ENCODE measurements around the gene BHLHE23.

Gene BHLHE23

DNA sequence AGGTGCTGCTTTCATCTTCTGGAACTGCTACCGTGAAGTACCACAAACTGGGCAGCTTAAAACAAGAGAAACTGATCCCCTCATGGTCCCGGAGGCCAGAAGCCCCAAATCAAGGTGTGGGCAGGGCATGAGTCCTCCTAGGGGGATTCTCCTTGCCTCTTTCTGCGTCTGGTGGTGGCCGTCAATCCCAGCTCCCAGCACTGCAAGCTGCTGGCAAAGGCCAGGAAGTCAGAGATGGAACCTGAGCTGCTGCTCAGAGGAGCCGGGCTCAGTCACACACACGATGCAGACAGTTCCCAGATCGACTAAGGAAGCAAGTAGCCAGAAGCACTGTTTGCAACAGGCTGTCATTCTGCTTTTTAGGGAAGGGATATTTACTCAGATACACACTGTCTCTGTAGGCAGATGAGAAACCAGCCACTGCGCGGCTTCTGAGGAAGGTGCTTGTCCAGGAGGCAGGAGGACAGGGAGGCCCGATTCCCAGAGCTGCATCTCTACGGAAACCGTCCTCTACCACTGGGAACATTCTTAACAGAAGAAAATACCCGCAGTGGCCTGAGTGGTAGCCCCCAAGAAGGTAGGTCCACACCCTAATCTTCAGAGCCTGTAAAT is 15.5 kb downstream of the BHLHE23 start:
- DNase-seq (no peak), ATAC-seq (no peak)

DNA sequence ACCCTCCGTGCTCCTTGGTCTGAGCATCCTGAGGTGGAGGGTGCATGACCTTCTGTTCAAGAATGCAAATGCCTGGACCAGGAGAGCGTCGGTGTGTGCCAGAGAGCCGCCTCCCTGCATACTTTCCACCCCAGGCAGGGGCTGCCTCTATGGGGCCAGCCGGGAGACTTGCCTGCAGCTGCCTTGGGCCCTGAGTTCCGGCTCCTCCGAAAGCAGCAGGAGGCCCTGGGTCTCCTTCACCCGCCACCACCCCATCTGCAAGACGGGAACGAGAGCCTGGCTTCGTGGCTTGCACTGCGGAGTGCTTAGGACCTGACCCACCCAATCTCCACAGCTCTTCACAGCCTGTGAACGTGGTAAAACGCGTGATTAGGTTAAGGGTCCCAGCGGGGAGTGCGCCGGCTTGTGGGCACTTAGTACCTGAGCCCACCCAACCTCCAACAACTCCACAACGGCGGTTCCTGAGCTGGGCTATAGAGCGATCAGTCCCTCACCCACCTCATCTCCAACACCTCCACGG is 16.4 kb downstream of the BHLHE23 start:
- ATAC-seq (no peak), DNase-seq (no peak)

DNA sequence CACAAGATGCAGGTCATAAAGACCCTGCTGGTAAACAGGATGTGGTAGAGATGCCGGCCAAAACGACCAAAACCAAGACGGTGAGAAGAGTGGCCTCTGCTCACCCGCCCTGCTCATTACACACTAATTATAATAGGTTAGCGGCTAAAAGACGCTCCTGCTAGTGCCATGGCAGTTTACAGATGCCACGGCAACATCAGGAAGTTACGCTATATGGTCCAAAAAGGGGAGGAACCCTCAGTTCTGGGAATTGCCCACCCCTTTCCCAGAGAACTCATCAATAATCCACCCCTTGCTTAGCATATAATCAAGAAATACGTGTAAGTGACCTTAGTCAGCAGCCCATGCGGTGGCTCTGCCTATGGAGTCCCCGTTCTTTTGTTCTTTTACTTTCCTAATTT is 17.6 kb downstream of the BHLHE23 start:
- DNase-seq (no peak), ATAC-seq (peak; percentile 30)

DNA sequence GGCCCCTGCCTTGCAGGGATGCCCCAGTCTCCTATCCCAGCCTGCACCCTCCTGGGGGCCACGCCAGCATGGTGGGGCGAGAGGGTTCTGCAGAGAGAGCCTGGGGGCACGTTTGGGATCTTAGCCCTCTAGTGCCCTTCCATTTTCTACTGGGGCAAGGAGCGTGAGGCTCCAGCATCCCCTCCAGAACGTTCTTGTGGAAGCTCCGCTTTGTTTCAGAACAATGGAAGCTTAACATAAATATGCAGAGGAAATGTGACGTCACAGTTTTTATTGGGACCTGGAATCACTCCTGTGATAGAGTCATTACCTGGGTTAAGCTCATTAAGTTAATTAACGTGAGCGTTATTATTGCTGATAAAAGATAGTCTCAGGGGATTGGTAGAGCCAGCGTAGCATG is 19.6 kb downstream of the BHLHE23 start:
- no peak for DNase-seq
- ATAC-seq: no peak

DNA sequence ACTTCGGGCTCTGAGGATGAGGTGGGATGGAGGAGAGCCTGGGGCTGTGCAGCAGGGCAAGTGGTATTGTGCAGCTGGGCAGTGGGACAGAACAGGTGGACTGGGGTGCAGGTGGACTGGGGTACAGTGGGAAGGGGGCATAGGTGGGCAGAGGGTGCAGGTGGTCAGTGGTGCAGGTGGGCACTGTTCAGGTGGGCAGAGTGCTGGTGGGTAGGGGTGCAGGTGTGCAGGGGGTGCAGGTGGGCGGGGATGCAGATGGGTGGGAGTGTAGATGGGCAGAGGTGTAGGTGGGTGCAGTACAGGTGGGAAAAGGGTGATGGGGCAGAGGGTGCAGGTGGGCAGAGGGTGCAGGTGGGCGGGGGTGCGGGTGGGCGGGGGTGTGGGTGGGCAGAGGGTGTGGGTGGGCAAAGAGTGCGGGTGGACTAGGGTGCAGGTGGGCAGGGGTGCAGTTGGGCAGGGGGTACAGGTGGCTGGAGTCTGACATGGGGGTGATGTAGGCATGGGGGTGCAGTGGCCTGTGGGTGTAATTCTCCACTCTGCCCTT is 20.4 kb downstream of the BHLHE23 start:
- ATAC-seq (no peak), DNase-seq (no peak)

DNA sequence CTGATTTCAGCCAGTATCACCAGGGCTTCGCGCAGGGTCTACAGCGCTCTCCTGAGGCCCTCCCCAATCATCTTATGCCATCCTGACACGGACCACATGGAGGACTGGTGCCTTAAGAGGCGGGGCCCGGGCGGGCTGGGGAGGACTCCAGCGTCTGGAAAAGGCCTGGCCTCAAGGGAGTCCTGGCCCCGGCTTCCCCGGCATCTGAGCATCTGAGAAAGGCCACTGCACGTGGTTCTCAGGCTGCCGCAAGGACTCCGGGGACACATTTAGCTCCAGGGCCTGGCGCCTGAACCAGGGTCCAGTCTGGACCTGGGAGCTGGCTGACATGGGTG is 21.4 kb downstream of the BHLHE23 start:
- no peak for DNase-seq
- ATAC-seq: no peak

DNA sequence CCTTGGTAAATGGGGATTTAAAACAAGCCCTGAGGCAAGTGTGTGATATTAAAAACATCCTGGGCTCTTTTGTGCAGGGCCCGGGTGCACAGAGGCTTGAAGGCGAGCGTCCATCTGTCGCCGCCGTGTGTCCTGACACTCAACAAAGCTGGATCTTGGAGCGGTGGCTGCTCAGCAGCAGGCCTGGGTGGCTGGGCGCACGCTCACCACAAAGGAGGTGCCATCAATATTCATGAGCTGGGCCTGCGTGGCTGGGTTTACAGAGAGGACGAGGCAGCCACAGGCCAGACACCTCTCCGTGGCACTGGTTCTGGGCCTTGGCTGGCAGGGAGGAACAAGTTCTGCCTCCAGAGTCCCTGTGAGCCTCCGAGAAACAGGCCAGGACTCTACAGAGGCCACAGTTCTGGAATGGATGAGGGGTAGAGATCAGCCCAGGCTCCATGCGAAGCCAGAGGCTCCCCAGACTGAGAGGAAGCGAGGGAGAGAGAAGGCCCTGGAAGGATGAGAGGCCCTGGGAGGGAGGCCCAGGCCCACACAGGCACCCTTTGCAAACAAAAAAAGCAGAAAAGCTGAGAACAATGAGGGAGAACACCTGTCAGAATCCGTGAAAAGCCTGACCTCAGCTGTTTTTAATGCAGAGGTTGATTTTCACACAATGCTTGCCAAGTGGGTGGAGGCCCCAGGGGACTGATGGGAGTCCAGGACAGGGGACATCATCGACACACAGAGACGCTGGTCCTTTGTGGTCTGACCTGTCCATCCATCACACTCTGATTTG is 21.9 kb downstream of the BHLHE23 start:
- ATAC-seq (no peak), DNase-seq (no peak)

DNA sequence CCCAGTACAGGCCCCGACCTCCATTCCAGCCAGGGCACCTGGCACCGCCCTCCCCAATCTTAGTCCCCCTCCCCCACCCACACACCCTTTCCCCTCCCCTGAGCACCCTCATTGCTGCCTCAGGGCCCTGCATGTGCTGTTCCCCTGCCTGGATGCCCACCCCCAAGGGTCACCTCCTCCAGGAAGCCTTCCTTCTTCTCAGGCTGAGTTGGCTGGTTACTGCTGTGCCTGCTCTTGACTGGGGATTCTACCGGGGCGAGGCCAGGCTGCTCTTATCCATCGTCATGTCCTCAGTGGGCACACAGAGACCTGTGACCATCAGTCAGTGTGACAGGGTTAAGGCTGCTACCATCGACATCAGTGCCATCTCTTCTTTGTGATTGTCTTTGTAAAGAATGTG is 23.6 kb downstream of the BHLHE23 start:
- no peak for DNase-seq
- ATAC-seq: no peak

DNA sequence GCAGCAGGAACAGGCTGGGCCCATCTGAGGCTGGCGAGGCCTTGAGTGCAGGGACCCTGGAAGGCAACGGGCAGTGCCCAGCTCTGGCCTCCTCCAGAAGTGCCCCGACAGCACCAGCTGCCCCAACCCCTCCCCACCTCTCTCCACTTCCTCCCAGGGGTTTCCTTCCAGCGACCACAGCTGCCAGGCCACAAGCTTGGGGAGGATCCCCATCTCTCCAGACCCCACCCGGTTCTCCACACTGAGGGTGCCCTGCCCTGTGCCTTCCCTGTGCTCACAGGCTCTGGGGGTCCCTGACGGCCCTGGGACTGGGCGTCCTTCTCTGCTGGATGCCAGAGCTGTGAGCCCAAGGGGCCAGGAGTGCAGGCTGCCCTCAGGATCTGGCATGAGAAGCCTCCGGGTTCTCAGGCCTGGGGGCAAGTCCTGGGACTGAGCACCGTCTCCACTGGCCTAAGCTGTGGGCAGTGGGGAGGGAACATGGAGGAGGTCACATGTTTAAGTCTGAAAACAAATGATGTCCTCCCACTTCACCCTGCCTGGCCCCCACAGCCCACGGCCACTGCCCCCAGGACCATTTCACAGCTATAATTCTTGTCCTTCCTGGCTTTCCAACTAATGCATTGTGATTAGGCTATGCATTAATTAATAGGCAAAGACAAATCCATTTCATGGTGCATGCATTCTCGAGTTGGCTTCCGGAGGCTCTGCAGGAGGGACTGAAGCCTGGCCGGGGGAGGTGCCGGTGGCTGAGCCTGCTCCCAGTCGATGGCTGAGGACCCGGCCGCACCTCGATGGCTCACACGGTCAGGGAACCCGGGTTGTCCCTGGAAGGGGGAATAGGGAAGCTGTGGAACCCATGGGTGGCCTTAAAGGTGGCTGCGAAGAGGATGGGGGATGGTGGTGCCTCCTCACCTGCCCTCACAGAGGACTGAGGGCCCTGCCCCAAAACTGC is 24.4 kb downstream of the BHLHE23 start:
- DNase-seq (no peak), ATAC-seq (no peak)

DNA sequence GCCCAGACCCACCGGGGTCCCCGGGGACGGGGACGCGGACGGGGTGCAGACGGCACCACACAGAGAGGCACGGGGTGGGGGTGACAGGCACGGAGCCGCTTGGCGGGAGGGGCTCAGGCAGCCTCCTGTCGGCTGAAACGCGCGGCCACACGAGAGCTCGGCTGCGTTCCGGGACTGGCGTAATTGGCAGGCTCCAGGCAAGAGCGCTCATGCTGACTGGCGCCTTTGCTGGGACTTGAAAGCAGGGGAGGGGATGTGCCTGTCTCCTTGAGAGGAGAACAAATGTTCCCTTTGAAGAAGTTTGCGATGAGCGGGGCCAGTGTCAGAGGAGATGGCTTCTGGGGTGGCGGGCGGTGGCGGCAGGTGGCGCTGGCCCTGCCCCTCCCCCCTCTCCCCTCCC is 25.8 kb downstream of the BHLHE23 start:
- DNase-seq (peak; percentile 43), ATAC-seq (no peak)

DNA sequence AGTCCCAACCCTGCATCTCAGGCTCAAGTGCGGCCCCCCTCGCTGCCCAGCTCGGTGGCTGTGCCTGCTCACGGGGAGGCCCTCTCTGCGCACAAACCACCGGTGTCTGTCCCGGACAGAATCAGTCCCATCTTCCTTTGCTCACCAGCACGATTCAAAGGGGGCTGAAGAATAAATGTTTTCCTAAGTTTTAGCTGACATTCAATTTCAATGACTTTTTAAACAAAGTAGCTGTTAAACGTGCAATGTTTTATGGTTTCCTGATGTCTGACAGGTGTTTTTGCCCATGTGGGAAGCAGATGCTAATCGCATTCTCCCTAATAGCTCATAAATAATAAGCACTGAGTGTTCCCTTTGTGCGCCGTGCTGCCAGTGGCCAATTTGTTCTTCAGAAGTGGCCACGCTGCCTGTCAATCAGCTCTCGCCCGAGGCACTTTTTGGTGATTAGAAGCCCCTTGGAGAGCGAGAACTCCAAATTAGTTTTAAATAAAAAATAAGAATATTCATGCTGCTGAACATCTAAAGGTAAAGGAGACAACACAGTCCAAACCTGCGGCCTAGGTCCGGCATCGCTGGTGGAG is 26.3 kb downstream of the BHLHE23 start:
- ATAC-seq (no peak), DNase-seq (no peak)

DNA sequence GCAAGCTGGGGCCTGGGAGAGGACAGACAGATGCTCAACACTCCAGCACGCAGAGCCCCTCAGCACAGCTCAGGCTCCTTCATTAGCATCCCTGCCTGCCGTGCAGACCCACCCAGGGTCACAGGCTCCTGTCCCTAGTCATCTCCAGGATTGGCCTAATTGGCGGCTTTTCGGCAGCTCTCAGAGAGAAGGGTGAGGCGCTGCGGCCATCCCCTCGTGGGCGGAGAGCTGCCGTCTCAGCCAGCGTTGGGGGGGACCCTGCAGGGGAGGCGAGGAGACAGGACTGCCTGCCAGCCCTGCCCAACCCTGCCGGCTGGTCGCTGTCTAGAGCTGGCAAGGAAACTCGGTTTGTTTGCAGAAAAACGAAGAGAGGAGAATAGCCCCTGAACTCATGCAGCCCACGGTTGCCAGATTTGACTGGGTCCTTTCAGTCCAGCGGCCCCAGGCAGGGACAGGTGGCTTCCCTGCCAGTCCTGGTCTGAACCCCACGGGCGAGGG is 26.8 kb downstream of the BHLHE23 start:
- no peak for ATAC-seq
- no peak for DNase-seq

DNA sequence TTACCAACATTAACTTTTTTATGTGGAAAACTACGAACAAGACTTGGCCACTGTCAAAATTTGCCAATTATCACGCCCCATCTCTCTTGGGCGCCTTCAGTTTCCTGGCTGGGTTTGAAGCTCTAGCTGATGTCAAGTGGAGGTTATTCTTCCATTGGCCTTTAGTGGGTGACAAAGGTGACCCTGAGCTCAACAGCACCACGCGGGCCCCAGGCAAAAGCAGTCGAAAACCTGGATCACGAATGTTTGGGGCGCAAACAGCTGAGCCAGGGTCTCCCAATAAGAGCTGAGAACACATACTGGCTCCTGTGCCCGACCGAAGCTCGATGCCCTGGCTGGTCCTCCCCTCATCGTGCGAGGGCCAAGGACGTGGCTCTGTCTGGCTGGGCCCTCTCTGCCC is 27.5 kb downstream of the BHLHE23 start:
- no peak for ATAC-seq
- DNase-seq: no peak

DNA sequence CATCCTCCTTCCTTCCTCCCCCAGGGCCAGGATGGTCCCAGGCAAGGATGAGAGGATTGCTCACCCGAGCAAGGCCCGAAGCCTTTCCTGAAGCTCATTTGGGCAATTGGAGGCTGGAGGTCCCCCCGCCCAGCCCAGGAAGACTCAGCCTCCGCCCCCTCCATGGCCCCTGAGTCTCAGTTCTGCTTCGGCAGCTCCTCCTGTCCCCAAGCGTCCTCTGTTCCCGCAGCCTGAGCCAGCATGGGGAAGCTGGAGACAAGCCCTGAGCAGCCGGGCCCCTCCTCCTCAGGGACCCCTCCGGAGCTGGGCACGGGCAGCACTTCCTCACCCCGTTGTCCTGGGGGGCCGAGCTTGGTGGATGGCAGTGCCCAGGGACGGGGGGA is 28.2 kb downstream of the BHLHE23 start:
- DNase-seq: no peak
- no peak for ATAC-seq

DNA sequence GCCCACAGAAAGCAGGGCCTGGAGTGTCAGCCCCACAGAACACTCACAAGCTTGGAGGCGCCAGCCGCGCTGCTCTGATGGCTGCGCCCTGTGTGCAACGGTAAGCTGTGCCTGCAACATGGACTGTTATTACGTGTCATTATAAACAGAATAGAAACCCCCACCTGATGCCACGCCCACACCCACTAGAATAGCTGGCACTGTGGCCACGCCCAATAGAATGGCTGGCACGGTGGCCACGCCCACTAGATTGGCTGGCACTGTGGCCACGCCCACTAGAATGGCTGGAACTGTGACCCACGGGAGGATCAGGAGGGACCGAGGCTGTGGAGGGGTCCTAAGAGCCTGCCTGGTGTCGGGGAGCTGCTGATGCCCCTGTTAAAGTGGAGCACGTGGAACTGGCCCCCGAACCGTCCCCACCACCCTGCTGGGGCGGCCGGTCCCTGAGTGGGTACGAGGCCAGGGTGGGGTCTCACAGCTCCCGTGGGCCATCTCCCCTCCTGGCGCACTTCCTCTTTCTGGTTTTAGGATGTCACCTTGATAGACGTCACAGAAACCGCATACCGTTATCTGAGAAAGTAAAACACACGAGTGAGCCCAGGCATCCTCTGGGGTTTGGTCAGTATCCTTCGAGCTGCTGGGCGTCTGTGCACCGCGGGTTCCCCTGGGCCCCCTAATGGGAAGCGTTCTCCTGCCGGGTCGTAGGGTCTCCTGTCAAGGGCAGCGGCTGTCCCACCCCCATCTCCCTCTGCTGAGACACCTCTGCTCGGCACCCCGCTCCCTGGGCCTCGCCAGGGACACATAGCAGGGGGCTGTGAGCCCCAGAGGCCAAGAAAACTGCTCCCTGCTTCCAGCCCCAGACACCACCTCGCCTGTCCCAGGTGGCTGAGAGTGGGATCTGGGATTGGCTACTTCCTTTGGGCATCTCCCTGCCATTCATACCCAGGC is 28.9 kb downstream of the BHLHE23 start:
- ATAC-seq (peak; percentile 75), DNase-seq (peak; percentile 81)

DNA sequence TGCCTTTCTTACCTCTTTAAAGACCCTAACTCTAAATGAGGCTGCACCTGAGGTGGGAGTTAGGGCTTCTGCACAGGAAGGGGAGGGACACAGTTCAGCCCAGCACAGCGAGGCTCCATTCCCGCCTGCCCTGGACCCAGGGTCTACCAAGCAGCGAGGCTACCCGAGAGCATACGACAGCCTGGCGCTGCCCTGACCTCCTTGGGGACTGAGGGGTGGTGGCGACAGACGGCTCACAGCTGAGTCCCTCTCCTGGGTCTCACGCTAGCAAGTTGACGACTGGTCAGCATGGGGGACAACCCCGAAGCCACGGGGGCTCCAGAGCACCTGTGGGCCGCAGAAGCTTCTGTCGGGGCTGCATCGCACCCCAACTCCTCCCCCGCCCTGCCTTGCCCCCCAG is 29.9 kb downstream of the BHLHE23 start:
- ATAC-seq (no peak), DNase-seq (no peak)

DNA sequence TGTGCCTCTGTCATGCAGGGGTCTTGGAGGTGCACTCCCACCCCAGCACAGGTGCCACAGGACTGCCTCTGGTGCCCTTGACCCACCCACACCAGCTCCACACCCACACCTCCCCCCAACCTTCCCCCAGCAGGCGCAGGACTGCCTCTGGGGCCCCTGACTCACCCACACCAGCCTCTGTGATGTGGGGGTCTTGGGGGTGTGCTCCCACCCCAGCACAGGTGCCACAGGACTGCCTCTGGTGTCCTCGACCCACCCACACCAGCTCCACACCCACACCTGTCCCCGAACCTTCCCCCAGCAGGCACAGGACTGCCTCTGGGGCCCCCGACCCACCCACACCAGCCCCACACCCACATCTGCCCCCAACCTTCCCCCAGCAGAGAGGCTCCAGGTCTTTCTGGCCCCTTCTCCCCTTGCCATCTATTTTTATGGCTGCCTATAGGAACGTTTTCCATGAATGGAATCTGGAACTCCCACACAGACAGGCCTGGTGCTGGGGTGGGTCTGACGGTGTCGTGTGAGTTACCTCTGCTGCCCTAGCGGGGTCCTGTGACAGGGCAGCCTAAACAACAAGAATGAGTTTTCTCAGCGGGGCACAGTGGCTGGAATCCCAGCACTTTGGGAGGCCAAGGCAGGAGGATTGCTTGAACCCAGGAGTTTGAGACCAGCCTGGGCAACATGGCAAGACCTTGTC is 30.8 kb downstream of the BHLHE23 start:
- no peak for DNase-seq
- no peak for ATAC-seq

DNA sequence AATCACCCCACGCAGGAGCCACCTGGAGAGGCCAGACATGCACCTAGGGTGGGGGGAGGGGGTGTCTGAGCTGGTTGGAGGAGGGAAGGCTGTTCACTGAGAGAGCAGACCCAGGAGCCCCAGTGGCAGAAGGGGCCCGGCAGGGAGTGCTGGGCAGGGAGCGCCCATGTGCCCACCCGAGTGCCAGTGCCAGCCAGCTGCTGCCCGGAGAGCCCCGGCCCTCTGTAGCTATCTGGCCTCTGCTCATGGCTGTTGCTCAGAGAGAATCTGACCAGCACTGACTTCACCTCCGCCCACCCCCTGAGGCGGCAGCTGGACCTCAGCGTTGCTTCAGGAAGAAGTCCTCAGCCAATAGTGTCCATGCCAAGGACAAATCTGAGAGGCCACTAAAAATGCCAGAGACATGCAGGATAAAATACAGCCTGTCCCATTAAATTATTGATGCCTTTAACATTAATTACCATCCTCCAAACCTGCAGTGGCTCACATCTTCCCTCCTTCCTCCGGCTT is 31.5 kb downstream of the BHLHE23 start:
- DNase-seq: no peak
- ATAC-seq: no peak

DNA sequence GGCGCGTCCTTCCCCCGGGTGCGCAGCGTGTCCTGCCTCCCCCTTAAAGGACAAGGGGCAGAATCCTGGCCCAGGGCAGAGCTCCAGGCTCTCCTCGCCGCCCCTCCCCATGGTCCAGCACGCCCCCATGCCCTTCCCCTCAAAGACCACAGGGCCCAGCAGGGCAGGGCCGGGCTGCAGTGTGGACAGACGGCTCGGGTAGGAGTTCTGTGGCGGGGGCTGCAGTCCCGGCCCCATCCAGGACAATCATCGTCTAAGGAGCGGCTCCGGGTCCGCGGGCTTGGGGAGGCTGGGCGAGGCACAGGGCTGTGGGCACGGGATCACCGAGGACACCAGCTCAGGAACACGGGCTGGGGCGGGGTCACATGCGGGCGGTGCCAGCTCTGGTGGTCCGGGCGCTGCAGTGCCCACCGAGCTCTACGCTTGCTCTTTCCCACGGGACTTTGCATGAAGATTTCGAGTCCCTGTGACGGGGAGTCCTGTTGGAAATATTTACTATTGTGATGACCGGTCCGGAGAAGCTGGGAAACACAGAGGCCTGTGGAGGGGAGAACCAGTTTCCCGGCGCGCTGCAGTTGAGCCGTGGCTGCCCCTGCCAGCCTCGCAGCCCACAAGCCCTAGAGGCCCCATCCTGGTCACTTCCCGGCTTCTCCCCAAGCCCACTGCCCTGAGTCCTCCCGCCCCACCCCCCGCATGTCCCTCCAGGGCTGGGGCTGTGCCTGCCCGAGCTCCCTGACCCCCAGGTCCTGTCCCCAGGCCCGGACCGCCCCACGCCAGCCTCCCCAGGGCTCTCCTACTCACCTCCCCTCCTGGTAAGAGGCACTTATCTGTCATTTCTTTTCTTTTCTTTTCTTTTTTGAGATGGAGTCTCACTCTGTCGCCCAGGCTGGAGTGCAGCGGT is 33.7 kb downstream of the BHLHE23 start:
- no peak for ATAC-seq

More for the DNA sequence above, 33.7 kb downstream of the BHLHE23 start:
- DNase-seq: no peak
